Left lung (tissue), 10 donors: ENCODE data around the gene PTCHD1. TPM values are rescaled to one million over a fixed set of nuclear protein-coding genes. Genes with fewer than 3 reads are reported as not detected.

Source experiments
- ATAC-seq: fragments of 200-7000 bp; cut with Tn5 transposase; one replicate; pipeline ENCODE4 v1.9.1; 2020; ENCODE audit warnings: moderate library complexity
- DNase-seq, 4 donors: peaks; one replicate each; pipeline ENCODE4 v3.0.0-alpha.2; 2013 to 2020
- H3K27ac ChIP-seq, 2 donors: fragments of 200-600 bp; sonication (generic) in 1 of 2; one replicate each; pipeline versions ENCODE4 v1.5.0 to v1.8.0; 2020 to 2021
- H3K27me3 ChIP-seq, 2 donors: fragments of 200-600 bp; sonication (generic) in 1 of 2; one replicate each; pipeline versions ENCODE4 v1.5.0 to v1.8.0; 2020 to 2021
- H3K36me3 ChIP-seq, 2 donors: fragments of 200-600 bp; sonication (generic) in 1 of 2; one replicate each; pipeline versions ENCODE4 v1.5.0 to v1.8.0; 2020 to 2021
- H3K4me1 ChIP-seq, 2 donors: fragments of 200-600 bp; one replicate each; pipeline ENCODE4 v1.8.0; 2021
- H3K4me3 ChIP-seq, 2 donors: fragments of 200-600 bp; sonication (generic) in 1 of 2; one replicate each; pipeline versions ENCODE4 v1.5.0 to v1.8.0; 2020 to 2021; ENCODE audit warnings: mild to moderate bottlenecking in 1 of 2
- H3K9me3 ChIP-seq, 2 donors: fragments of 200-600 bp; sonication (generic) in 1 of 2; one replicate each; pipeline versions ENCODE4 v1.5.0 to v1.8.0; 2020 to 2021
- CTCF ChIP-seq, 2 donors: fragments of 200-600 bp; sonication (generic) in 1 of 2; IDR thresholded peaks; one replicate each; pipeline versions ENCODE4 v1.5.0 to v1.8.0; 2021; ENCODE audit warnings: antibody characterized with exemption in 2 of 2
- intact Hi-C, 2 donors: fragments of 100-400 bp; cut with DNase I; formaldehyde crosslinking; loops; one replicate each; pipeline versions ENCODE4 v1.11.2 to v1.14.2; 2022
- polyA plus RNA-seq, 6 donors: library from polyadenylated mRNA; unstranded; fragments of 120-200 nt; gene quantifications; one replicate each; pipeline ENCODE4 v1.2.1, GENCODE V29; 2013; ENCODE audit not compliant: insufficient read length in 6 of 6
- total RNA-seq, 2 donors: library from RNA; stranded (reverse); fragmentation: NEBNext Ultra II Directional; extraction: Animal tissue kit (Norgen Biotek cat#: 25700); gene quantifications; one replicate each; pipeline ENCODE4 v1.2.1, GENCODE V29; 2021
- donor health status: DM: no; HTN: yes; CAD: no.
- donor health status: DM: no; HTN: no; CAD: no.

The PTCHD1 gene
- total and polyA plus RNA-seq, 8 donors, result 0.06 to 0.81 (median 0.10) TPM

DNA sequence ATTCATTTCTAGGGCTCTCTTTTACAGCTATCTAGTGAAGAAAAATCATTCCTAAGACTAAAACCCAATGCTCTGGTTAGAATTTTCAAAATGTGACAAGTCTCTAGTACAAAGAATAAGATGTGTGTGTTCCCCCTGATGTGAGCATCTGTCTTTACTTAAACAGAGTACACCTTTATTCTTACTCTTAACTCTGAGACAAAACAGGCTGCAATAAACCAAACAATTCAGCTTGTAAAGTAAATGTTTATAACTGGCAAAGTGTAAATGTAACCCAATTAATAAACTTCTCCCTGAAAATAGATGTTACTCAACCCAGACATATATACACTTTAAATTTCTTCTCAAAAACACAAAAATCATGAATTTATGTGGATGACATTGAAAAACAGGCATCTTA lies 51.6 kb downstream of the PTCHD1 start:
- Histone ChIP-seq H3K27me3 (no peaks in the 10 kb centered on the region), H3K4me1 (no peaks in the 10 kb centered on the region), H3K4me3 (no peak overlapping the region), H3K27ac (no peak overlapping the region), H3K9me3 (no peaks in the 10 kb centered on the region), H3K36me3 (no peaks in the 10 kb centered on the region)
- ATAC-seq (no peak), DNase-seq (no peak)
- no peak for TF ChIP-seq CTCF (IDR thresholded peaks at IDR 0.05)
- intact Hi-C loops, result no loop called here

DNA sequence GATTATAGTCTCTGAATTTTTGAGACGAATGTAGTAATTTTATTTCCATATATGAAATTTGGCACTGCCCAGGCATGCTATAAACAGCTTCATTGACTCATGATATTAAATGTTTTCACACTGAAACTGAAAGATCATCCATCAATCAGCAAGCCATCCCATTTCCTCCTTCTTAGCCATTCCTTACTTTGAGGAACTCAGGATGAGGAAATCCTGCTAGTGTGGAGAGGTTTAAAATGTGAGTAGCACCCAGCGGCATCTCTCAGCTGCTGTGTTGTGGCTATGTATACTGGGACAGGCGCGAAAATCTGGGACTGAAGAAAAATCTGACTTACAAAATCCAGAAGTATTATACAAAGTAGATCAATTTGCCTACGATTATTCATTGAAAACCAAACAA lies 52.1 kb downstream of the PTCHD1 start:
- Histone ChIP-seq H3K27ac (no peak overlapping the region), H3K9me3 (no peaks in the 10 kb centered on the region), H3K36me3 (no peaks in the 10 kb centered on the region), H3K27me3 (no peaks in the 10 kb centered on the region), H3K4me3 (no peak overlapping the region), H3K4me1 (no peaks in the 10 kb centered on the region)
- ATAC-seq (no peak), DNase-seq (no peak)
- intact Hi-C loops, result no loop called here
- TF ChIP-seq CTCF (IDR thresholded peaks at IDR 0.05), result no peak

DNA sequence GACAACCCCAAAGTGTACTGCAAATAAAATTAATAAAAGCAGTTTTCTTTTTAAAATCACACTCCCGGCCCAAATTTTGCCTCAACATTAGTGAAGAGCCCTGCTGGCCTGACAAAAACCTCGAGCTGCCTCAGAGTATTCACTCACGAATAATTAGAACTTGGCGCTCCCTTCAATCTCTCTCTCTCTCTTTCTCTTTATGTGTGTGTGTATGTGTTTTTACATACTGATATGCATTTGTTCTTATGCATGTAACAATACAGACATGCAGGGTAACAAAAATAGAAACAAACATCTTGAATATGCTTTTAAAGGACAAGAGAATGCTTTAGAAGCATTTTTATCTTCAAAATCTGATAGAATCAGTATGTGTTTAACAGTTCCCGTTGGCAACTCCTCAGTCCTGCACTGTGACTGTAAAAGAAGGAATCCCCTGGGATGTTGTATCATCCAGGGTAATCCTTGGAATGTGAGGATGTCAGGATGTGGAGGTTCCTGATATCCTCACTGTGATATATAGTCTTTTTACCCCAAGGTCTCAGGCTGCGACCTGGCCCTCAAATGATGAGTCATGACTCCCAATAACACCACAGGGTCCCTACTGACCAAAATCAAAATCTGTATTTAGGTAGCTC lies 53.0 kb downstream of the PTCHD1 start:
- no peak for ATAC-seq
- H3K4me1 ChIP-seq, result no peaks in the 10 kb centered on the region
- no peaks in the 10 kb centered on the region for H3K27me3 ChIP-seq
- H3K27ac ChIP-seq, result no peak overlapping the region
- no peak for DNase-seq
- no peaks in the 10 kb centered on the region for H3K9me3 ChIP-seq
- no peaks in the 10 kb centered on the region for H3K36me3 ChIP-seq
- TF ChIP-seq CTCF (IDR thresholded peaks at IDR 0.05), result no peak
- intact Hi-C loops, result no loop called here
- H3K4me3 ChIP-seq, result no peak overlapping the region

GRCh38 chrX:23389196-23389792 lies 54.6 kb downstream of the PTCHD1 start:
- Histone ChIP-seq H3K4me1 (no peaks in the 10 kb centered on the region), H3K9me3 (no peaks in the 10 kb centered on the region), H3K4me3 (no peak overlapping the region), H3K36me3 (no peaks in the 10 kb centered on the region), H3K27me3 (no peaks in the 10 kb centered on the region), H3K27ac (no peak overlapping the region)
- no peak for TF ChIP-seq CTCF (IDR thresholded peaks at IDR 0.05)
- ATAC-seq (peak; percentile 92), DNase-seq (peak in 2 of 4 donors; percentile 12 to 37)
- intact Hi-C loops, result no loop called here

DNA sequence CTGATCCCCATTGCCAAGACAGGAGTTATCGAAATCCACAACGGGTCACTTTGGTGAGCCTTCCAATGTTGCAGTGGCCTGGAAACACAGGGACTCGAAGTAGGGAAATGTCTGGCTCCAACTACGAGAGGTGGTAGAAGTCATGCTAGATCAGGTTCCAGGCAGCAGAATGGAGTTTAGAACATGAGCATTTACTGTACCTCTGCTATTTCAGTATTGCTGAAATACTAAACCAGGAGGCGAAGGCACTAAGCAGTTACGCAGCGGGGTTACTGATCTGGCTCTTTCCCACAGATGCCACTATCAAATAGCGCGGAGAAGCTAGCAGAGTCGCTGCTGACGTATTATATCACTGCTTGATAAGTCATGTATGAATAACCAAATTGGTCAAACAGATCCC lies 56.3 kb downstream of the PTCHD1 start:
- no peaks in the 10 kb centered on the region for H3K9me3 ChIP-seq
- no peaks in the 10 kb centered on the region for H3K27me3 ChIP-seq
- no peak overlapping the region for H3K27ac ChIP-seq
- H3K4me3 ChIP-seq, result no peak overlapping the region
- no peak for DNase-seq
- H3K36me3 ChIP-seq, result no peaks in the 10 kb centered on the region
- intact Hi-C loops, result no loop called here
- no peak for ATAC-seq
- H3K4me1 ChIP-seq, result no peaks in the 10 kb centered on the region
- TF ChIP-seq CTCF (IDR thresholded peaks at IDR 0.05), result no peak
